HepG2 (cell line): Measurements from ENCODE around the gene TBC1D20.

ENCODE experiments used
- CTCF ChIP-seq: sonication (generic); formaldehyde crosslinking; IDR thresholded peaks from 2 replicates; pipeline ENCODE4 v1.5.0; 2020; ENCODE audit warnings: mild to moderate bottlenecking, missing genetic modification reagents, moderate library complexity
- ELF1 ChIP-seq: sonication (generic); formaldehyde crosslinking; IDR thresholded peaks from 2 replicates; pipeline ENCODE4 v1.4.0; 2020; ENCODE audit warnings: missing genetic modification reagents
- EZH2 ChIP-seq: conservative IDR thresholded peaks from 2 replicates; pipeline ENCODE4 v1.6.1; 2012; ENCODE audit warnings: mild to moderate bottlenecking, low read depth, low read length, moderate library complexity
- JUNB ChIP-seq: sonication (generic); formaldehyde crosslinking; IDR thresholded peaks from 2 replicates; pipeline ENCODE4 v1.8.0; 2022; ENCODE audit warnings: missing genetic modification reagents, mild to moderate bottlenecking, borderline replicate concordance
- NR2C2 ChIP-seq: sonication (generic); formaldehyde crosslinking; IDR thresholded peaks from 2 replicates; pipeline ENCODE4 v1.4.0; 2020; ENCODE audit warnings: missing genetic modification reagents, mild to moderate bottlenecking, moderate library complexity, borderline replicate concordance
- NR2F2 ChIP-seq: IDR thresholded peaks from 2 replicates; pipeline ENCODE4 v1.6.1; 2012; ENCODE audit warnings: low read depth, inconsistent platforms, borderline replicate concordance
- POLR2AphosphoS5 ChIP-seq: IDR thresholded peaks from 2 replicates; pipeline ENCODE4 v1.6.1; 2012; ENCODE audit warnings: low read depth, low read length
- SNAPC4 ChIP-seq: sonication (generic); formaldehyde crosslinking; IDR thresholded peaks from 2 replicates; pipeline ENCODE4 v1.4.0; 2020; ENCODE audit warnings: mild to moderate bottlenecking, missing genetic modification reagents
- ZKSCAN5 ChIP-seq: sonication (generic); formaldehyde crosslinking; IDR thresholded peaks from 2 replicates; pipeline ENCODE4 v1.5.1; 2020; ENCODE audit warnings: mild to moderate bottlenecking, missing genetic modification reagents
- ZNF326 ChIP-seq: sonication (generic); formaldehyde crosslinking; IDR thresholded peaks from 2 replicates; pipeline ENCODE4 v1.4.0; 2020; ENCODE audit warnings: missing genetic modification reagents, borderline replicate concordance
- TF ChIP-seq, protein P1 (sequence below): sonication (generic); formaldehyde crosslinking; IDR thresholded peaks from 2 replicates; pipeline ENCODE4 v1.8.1; 2022; ENCODE audit warnings: low read depth, mild to moderate bottlenecking, missing genetic modification reagents

DNA sequence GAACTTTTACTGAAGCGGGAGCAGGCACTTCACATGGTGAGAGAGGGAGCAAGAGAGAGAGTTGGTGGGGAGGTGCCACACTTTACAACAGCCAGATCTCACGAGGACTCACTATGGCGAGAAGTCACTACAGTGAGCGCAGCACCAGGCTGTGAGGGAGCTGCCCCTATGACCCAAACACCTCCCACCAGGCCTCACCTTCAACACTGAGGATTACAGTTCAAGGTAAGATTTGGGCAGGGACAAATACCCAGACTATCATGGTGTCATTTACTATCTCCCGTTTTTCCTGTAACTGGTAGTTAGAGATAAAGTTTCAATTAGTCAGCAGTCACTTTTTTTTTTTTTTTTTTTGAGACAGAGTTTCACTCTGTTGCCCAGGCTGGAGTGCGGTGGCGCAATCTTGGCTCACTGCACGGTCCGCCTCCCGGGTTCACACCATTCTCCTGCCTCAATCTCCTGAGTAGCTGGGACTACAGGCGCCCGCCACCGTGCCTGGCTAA lies 46.5 kb downstream of the TBC1D20 start:
- TF ChIP-seq NR2C2 (CRISPR knock-in tag) = 0 out of 2 replicates have a peak, but pooled peaks have one; percentile 3
- no peak for TF ChIP-seq CTCF
- TF ChIP-seq JUNB = no peak
- no peak for TF ChIP-seq ZKSCAN5 (CRISPR knock-in tag)
- TF ChIP-seq POLR2AphosphoS5 = no peak; the same call in 1 of the 2 replicates
- no peak for TF ChIP-seq SNAPC4 (CRISPR knock-in tag)
- TF ChIP-seq, protein P1, sequence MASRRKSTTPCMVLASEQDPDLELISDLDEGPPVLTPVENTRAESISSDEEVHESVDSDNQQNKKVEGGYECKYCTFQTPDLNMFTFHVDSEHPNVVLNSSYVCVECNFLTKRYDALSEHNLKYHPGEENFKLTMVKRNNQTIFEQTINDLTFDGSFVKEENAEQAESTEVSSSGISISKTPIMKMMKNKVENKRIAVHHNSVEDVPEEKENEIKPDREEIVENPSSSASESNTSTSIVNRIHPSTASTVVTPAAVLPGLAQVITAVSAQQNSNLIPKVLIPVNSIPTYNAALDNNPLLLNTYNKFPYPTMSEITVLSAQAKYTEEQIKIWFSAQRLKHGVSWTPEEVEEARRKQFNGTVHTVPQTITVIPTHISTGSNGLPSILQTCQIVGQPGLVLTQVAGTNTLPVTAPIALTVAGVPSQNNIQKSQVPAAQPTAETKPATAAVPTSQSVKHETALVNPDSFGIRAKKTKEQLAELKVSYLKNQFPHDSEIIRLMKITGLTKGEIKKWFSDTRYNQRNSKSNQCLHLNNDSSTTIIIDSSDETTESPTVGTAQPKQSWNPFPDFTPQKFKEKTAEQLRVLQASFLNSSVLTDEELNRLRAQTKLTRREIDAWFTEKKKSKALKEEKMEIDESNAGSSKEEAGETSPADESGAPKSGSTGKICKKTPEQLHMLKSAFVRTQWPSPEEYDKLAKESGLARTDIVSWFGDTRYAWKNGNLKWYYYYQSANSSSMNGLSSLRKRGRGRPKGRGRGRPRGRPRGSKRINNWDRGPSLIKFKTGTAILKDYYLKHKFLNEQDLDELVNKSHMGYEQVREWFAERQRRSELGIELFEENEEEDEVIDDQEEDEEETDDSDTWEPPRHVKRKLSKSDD = no peak
- TF ChIP-seq NR2F2 = no peak
- no peak for TF ChIP-seq ZNF326 (CRISPR knock-in tag)
- TF ChIP-seq EZH2 = no peak
- TF ChIP-seq ELF1 (CRISPR knock-in tag) = no peak
